ENCODE measurements around the gene ANGPTL2. TPM values are rescaled to one million over a fixed set of nuclear protein-coding genes. Genes with fewer than 3 reads are reported as not detected.

Gene ANGPTL2
- total RNA-seq, 4 donors from 2014 or later: 10.2 to 65.3 (median 32.0) TPM

DNA sequence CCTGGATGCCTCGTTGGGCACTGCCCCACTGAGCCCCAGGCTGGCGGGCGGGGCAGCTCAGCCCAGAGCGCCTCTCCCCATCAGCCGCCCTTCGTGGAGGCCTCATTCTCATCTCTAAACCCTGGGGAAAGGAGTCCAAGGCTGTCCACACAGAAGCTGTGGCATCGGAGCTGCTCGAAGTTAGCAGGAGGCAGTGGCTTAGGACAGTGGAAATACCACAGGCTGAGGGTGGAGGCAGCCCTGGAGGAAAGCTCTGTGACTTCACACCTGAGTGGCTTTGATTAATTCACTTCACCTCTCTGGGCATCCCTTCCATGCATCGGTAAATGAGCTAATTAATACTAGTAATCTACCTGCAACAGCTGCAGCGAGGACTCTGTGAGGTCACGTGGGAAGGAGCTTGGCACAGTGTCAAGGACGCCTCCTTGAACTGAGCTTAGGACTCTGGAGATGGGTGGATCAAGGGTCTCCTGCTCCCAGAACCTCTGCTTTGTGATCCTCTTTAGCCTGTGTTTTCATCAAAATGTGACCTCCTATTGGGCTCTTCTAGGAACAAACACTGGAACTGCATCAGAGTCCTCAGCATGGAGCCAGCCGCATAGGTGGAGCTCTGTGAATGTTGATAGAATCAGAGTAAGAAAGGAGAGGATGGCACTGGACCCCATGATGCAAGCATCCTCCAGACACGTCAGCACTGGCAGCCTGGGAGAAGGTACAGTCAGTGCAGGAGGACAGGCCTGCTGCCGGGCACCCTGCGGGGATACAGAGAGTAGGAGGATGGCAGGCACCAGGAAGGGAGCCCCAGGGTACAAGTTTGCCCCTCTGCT lies 842 bp upstream of the ANGPTL2 start:
- Histone ChIP-seq H3K4me1 (no peaks in the 10 kb centered on the region), H3K9me3 (no peaks in the 10 kb centered on the region), H3K27me3 (no peaks in the 10 kb centered on the region), H3K36me3 (no peaks in the 10 kb centered on the region), H3K4me3 (peak overlapping the region; percentile 50 to 80), H3K27ac (peak overlapping the region; percentile 90 to 94)
- no peak for TF ChIP-seq POLR2A (IDR thresholded peaks at IDR 0.05)
- TF ChIP-seq, protein P1, sequence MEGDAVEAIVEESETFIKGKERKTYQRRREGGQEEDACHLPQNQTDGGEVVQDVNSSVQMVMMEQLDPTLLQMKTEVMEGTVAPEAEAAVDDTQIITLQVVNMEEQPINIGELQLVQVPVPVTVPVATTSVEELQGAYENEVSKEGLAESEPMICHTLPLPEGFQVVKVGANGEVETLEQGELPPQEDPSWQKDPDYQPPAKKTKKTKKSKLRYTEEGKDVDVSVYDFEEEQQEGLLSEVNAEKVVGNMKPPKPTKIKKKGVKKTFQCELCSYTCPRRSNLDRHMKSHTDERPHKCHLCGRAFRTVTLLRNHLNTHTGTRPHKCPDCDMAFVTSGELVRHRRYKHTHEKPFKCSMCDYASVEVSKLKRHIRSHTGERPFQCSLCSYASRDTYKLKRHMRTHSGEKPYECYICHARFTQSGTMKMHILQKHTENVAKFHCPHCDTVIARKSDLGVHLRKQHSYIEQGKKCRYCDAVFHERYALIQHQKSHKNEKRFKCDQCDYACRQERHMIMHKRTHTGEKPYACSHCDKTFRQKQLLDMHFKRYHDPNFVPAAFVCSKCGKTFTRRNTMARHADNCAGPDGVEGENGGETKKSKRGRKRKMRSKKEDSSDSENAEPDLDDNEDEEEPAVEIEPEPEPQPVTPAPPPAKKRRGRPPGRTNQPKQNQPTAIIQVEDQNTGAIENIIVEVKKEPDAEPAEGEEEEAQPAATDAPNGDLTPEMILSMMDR (IDR thresholded peaks at IDR 0.05): no peak
- intact Hi-C loops (cut with DNase I; ENCODE audit: low total_unique reads): no loop called here
- DNase-seq: peak; percentile 71 to 78

DNA sequence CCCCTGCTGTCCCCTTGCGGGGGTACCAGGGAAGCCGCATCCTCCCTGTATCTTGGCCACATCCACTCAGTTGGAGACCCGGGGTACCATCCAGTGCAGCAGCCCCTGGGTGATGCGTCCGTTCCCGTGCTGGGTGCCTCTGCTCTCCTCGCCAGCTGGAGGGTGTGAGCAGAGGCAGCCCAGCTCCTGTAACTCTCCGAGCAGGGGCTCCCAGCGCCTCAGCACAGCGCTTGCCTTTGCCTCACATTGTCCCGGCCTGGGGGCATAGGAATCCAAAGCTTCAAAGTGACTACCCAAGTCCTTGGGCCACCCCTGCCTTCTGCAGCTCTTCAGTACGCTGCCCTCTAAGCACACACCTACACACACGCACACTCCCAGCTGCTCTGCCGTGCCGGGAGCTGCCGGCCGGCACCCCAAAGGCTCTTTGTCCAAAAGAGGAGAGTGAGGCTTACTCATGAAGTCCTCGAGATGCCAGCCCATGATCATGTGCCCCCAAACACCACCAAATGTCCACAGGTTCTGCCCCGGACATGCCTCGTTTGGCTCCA lies 733 bp downstream of the ANGPTL2 start:
- TF ChIP-seq, protein P1 (IDR thresholded peaks at IDR 0.05): no peak
- TF ChIP-seq POLR2A (IDR thresholded peaks at IDR 0.05): no peak
- DNase-seq: peak in 1 of 2 donors; percentile 44
- intact Hi-C loops (cut with DNase I; ENCODE audit: low total_unique reads): no loop called here

DNA sequence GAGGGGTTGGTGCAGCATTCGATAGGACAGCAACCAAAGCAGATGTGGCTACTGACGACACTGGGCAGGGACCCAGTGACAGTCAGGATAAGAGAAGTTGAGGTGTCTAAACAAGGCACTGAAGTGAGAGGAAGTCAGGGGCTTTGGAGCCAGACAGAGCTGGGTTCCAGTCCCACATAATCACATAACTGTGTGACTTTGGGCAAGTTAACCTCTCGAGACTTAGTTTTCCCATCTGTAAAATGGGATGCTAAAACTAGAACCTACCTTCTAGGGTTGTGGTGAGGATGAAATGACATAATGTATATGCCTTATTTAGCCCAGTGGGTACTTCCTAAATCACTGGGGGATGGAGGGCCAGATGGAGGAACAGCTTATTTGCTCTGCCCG lies 3.1 kb downstream of the ANGPTL2 start:
- H3K9me3 ChIP-seq: no peaks in the 10 kb centered on the region
- no peaks in the 10 kb centered on the region for H3K27me3 ChIP-seq
- H3K4me3 ChIP-seq: no peak overlapping the region
- H3K4me1 ChIP-seq: no peaks in the 10 kb centered on the region
- H3K36me3 ChIP-seq: no peaks in the 10 kb centered on the region
- intact Hi-C loops (cut with DNase I; ENCODE audit: low total_unique reads): no loop called here
- DNase-seq: no peak
- no peak for TF ChIP-seq POLR2A (IDR thresholded peaks at IDR 0.05)
- TF ChIP-seq, protein P1 (IDR thresholded peaks at IDR 0.05): no peak
- peak overlapping the region in 1 of 2 donors; percentile 94 for H3K27ac ChIP-seq

More for the DNA sequence above, 733 bp downstream of the ANGPTL2 start:
- Histone ChIP-seq H3K4me3 (peak overlapping the region; percentile 50 to 80), H3K36me3 (no peaks in the 10 kb centered on the region), H3K27ac (peak overlapping the region; percentile 90 to 94), H3K9me3 (no peaks in the 10 kb centered on the region), H3K27me3 (no peaks in the 10 kb centered on the region), H3K4me1 (no peaks in the 10 kb centered on the region)

- intact Hi-C loops (cut with DNase I; ENCODE audit: low total_unique reads): no loop called here
- Histone ChIP-seq H3K27ac (peak overlapping the region in 1 of 2 donors; percentile 94), H3K36me3 (no peaks in the 10 kb centered on the region), H3K27me3 (no peaks in the 10 kb centered on the region), H3K4me3 (no peak overlapping the region), H3K4me1 (no peaks in the 10 kb centered on the region), H3K9me3 (no peaks in the 10 kb centered on the region)
- TF ChIP-seq POLR2A (IDR thresholded peaks at IDR 0.05): no peak
- TF ChIP-seq, protein P1 (IDR thresholded peaks at IDR 0.05): no peak
- no peak for DNase-seq
These were observed 3.7 kb downstream of the ANGPTL2 start for GRCh38 chr9:127118597-127119319.

All from uterus (tissue), 4 donors.